Measurements from ENCODE around the gene GIT1. TPM values are rescaled to one million over a fixed set of nuclear protein-coding genes. Genes with fewer than 3 reads are reported as not detected.

Gene GIT1
- total and polyA plus RNA-seq, 12 donors: 13.7 to 51.6 (median 31.7) TPM

DNA sequence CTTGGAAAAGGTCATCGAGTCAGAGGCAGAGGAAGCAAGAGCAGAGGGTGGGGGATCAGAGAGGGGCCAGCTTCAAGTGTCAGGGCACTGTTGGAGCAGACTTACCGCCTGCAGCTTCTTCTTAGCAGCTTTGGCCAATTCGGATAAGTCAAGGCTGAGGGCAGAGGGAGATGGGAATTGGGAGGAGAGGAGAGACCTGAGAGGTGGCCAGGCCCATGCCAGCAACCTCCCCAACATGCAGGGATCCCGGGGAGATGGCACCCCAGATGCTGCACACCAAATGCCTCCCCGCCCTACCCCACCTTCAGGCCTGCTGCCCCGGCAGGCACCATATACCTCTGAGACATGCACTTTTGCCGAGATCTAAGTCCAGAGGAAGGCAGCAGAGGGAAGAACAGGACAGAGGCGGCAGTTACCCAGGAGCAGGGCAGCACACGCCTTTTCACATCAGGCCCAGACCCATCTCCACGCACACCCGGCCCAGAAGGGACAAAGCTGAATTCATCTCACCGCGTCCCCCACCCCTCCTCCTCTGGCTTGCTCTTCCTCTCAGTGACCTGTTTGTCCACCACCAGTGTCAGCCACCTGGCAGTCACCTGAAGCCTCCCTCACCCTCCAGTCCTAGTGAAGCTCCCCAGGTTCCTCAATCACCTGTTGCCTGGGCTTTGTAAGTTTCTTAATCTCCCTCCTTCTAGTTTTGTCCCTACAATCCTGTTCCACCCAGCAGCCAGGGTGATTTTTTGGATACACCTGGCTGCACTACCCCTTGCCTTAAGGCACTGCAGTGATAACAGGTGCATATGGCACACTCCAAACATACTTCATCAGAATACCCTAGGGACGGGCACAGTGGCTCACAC, 10.6 kb downstream of the GIT1 start:
- Histone ChIP-seq H3K36me3 (replicated peaks in 1 of 2) (peaks cover 0 to 62% of the 10 kb centered on the region in 2 donors), H3K4me1 (replicated peaks in 1 of 2) (no peaks in the 10 kb centered on the region), H3K4me3 (no peak overlapping the region), H3K9me3 (replicated peaks in 1 of 3) (no peaks in the 10 kb centered on the region), H3K27me3 (no peaks in the 10 kb centered on the region), H3K27ac (no peak overlapping the region)
- 89 to 94% (median 92%) methylated on average over 10 to 14 of the region's 14 CpGs for WGBS, 4 donors
- TF ChIP-seq POLR2A (IDR thresholded peaks at IDR 0.05): no peak
- TF ChIP-seq, protein P1, sequence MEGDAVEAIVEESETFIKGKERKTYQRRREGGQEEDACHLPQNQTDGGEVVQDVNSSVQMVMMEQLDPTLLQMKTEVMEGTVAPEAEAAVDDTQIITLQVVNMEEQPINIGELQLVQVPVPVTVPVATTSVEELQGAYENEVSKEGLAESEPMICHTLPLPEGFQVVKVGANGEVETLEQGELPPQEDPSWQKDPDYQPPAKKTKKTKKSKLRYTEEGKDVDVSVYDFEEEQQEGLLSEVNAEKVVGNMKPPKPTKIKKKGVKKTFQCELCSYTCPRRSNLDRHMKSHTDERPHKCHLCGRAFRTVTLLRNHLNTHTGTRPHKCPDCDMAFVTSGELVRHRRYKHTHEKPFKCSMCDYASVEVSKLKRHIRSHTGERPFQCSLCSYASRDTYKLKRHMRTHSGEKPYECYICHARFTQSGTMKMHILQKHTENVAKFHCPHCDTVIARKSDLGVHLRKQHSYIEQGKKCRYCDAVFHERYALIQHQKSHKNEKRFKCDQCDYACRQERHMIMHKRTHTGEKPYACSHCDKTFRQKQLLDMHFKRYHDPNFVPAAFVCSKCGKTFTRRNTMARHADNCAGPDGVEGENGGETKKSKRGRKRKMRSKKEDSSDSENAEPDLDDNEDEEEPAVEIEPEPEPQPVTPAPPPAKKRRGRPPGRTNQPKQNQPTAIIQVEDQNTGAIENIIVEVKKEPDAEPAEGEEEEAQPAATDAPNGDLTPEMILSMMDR (IDR thresholded peaks at IDR 0.05): no peak
- intact Hi-C loops (cut with DNase I): loop anchor here in 1 of 2 donors (5.0 kb wide), 1 partner anchor 33 kb away; no protein-coding TSS in a partner anchor
- DNase-seq: no peak

DNA sequence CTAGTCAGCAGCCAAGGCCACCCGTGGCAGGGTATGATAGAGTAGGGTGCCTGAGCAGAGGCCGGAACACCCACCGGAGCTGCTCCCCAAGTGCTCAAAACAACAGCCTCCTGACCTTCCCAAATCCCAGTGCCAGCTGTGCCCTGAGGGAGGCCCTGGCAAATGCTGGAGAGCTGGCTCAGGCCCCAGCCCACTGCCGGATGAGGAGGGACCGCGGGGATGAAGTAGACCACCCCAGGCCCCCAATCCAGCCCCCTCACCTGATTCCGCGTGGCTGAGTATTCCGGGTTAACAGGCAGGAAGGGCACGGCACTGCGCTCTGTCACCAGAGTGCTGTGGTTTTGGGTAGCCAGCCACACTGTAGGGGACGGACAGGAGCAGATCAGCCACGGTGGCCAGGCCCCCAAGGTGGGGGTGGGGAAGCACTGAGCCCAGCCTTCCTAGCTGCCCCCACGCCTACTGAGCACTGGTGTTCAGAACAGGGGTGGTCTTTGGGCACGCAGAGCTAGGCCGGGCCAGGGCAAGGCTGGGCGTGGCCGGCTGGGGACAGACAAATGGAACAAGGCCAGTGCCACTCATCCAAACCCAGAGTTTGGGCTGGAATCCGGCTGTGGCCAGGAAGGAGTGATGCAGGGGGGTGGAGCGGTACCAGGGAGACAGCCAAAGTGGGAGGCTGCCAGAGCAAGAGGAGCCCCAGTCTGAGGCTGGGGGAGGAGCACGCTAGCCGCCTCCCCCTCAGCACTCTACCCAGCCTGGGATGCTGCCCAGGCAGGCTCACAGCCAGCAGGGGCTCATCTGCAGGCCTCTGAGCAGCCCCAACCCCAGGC, 11.8 kb downstream of the GIT1 start:
- 64 to 81% (median 76%) methylated on average over 3 to 22 of the region's 22 CpGs for WGBS, 4 donors
- TF ChIP-seq POLR2A (IDR thresholded peaks at IDR 0.05): no peak
- TF ChIP-seq, protein P1 (IDR thresholded peaks at IDR 0.05): no peak
- DNase-seq: peak in 1 of 7 donors; percentile 21
- no peaks in the 10 kb centered on the region for H3K9me3 ChIP-seq (replicated peaks in 1 of 3)
- peaks cover 5 to 6% of the 10 kb centered on the region in 2 donors for H3K4me1 ChIP-seq (replicated peaks in 1 of 2)
- intact Hi-C loops (cut with DNase I): loop anchor here in 1 of 2 donors (5.0 kb wide), 1 partner anchor 35 kb away; no protein-coding TSS in a partner anchor
- no peaks in the 10 kb centered on the region for H3K27me3 ChIP-seq
- no peak overlapping the region for H3K4me3 ChIP-seq
- peak overlapping the region in 1 of 5 donors; percentile 40 for H3K27ac ChIP-seq
- H3K36me3 ChIP-seq (replicated peaks in 1 of 2): peaks cover 0 to 60% of the 10 kb centered on the region in 2 donors

DNA sequence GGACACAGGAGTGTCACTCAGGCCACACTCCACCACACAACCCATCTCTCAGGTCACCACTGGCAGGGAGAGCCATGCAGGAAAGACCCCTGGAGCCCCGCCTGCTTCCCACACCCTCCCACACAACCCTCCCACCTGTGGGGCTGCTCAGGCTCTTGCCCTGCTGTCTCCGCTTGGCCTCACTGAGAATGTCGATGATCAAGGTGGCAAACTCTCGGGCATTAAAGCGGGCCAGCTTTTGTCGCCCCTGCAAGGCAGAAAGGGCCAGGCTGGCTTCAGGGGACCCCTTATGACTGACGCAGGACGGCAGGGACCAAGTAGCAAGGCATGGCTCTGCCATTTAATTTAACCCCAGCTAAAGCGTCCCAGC, 12.5 kb downstream of the GIT1 start:
- Histone ChIP-seq H3K4me1 (replicated peaks in 1 of 2) (peaks cover 11 to 12% of the 10 kb centered on the region in 2 donors), H3K4me3 (no peak overlapping the region), H3K27me3 (no peaks in the 10 kb centered on the region), H3K27ac (peak overlapping the region in 1 of 5 donors; percentile 40), H3K36me3 (replicated peaks in 1 of 2) (peaks cover 0 to 54% of the 10 kb centered on the region in 2 donors), H3K9me3 (replicated peaks in 1 of 3) (no peaks in the 10 kb centered on the region)
- WGBS, 4 donors: 95 to 100% (median 96%) methylated on average over 1 to 9 of the region's 9 CpGs
- intact Hi-C loops (cut with DNase I): loop anchor here in 1 of 2 donors (5.0 kb wide), 1 partner anchor 35 kb away; no protein-coding TSS in a partner anchor
- no peak for TF ChIP-seq POLR2A (IDR thresholded peaks at IDR 0.05)
- TF ChIP-seq, protein P1 (IDR thresholded peaks at IDR 0.05): no peak
- DNase-seq: peak in 1 of 7 donors; percentile 22

Data from adrenal gland (tissue), 12 donors.